ENCODE results near the gene SGCE.
A peak's percentile ranks its signal among the peaks of the same experiment; 100 is the strongest.

SGCE gene

DNA sequence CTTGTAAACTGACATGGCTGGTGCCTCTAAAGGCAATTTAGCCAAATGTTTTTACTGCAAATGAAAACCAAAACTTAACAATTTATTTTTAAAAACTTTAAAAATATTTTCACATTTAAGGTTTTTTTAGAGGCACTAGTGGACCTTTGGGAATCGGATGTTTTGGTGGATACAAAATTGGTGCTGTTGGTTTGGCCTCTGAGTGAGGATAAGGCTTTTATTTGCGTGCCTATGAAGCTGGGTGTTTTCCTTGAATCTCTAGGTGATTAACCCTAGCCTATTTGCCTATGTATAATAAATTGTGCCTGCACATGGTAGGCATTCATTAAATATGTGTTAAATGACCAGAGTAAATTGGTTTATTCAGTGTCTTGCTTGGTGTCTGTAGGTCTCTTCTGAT is 2.9 kb upstream of the SGCE start:
- WGBS: 98% methylated on average over 2 of the region's 2 CpGs
- H2BK12ac ChIP-seq (ENCODE audit: low read length in 2 of 2): no peak overlapping the region
- peaks cover 0 to 6% of the 10 kb centered on the region in 2 experiments for H3K36me3 ChIP-seq (ENCODE audit: control insufficient read depth in 1 of 2, insufficient read depth in 2 of 2, low read depth in 1 of 2, low read length in 2 of 2)
- H3K79me1 ChIP-seq (replicated peaks; ENCODE audit: low read length, poor library complexity, severe bottlenecking): no peaks in the 10 kb centered on the region
- H3K4me1 ChIP-seq (ENCODE audit: control insufficient read depth, insufficient read depth, low read depth, low read length): peaks cover under 1% of the 10 kb centered on the region
- H2BK120ac ChIP-seq (ENCODE audit: low read depth, low read length): no peak overlapping the region
- H2BK15ac ChIP-seq (ENCODE audit: low read depth, poor library complexity, severe bottlenecking): no peak overlapping the region
- no peak overlapping the region for H2BK5ac ChIP-seq (ENCODE audit: low read depth, low read length, poor library complexity, severe bottlenecking)
- no peaks in the 10 kb centered on the region for H3K9me3 ChIP-seq (ENCODE audit: control insufficient read depth, low read length)
- H3K23ac ChIP-seq (ENCODE audit: low read length in 2 of 2): no peak overlapping the region
- no peak overlapping the region for H3K27ac ChIP-seq (ENCODE audit: low read length, poor library complexity, severe bottlenecking)
- peak overlapping the region in 1 of 2 experiments; percentile 82 for H3K4me3 ChIP-seq (ENCODE audit: insufficient read depth in 1 of 2, low read depth in 1 of 2, low read length in 2 of 2)
- H3K4me2 ChIP-seq (ENCODE audit: low read length, poor library complexity, severe bottlenecking): no peak overlapping the region
- no peak overlapping the region for H4K91ac ChIP-seq (ENCODE audit: low read length)
- no peak overlapping the region for H3K4ac ChIP-seq (ENCODE audit: low read depth in 1 of 2, low read length in 2 of 2)
- H2AFZ ChIP-seq (ENCODE audit: low read depth, low read length): no peak overlapping the region
- DNase-seq: no peak
- H2AK5ac ChIP-seq (ENCODE audit: low read length, severe bottlenecking): no peak overlapping the region
- no peaks in the 10 kb centered on the region for H3K27me3 ChIP-seq (ENCODE audit: control insufficient read depth in 1 of 2, insufficient read depth in 1 of 2, low read length in 2 of 2)
- peak overlapping the region; percentile 41 for H3K9ac ChIP-seq (ENCODE audit: low read length)
- H4K8ac ChIP-seq (ENCODE audit: low read length): no peak overlapping the region
- H3K14ac ChIP-seq (ENCODE audit: low read length in 2 of 2): no peak overlapping the region
- no peak overlapping the region for H3K18ac ChIP-seq (ENCODE audit: low read depth in 1 of 2, low read length in 2 of 2)

DNA sequence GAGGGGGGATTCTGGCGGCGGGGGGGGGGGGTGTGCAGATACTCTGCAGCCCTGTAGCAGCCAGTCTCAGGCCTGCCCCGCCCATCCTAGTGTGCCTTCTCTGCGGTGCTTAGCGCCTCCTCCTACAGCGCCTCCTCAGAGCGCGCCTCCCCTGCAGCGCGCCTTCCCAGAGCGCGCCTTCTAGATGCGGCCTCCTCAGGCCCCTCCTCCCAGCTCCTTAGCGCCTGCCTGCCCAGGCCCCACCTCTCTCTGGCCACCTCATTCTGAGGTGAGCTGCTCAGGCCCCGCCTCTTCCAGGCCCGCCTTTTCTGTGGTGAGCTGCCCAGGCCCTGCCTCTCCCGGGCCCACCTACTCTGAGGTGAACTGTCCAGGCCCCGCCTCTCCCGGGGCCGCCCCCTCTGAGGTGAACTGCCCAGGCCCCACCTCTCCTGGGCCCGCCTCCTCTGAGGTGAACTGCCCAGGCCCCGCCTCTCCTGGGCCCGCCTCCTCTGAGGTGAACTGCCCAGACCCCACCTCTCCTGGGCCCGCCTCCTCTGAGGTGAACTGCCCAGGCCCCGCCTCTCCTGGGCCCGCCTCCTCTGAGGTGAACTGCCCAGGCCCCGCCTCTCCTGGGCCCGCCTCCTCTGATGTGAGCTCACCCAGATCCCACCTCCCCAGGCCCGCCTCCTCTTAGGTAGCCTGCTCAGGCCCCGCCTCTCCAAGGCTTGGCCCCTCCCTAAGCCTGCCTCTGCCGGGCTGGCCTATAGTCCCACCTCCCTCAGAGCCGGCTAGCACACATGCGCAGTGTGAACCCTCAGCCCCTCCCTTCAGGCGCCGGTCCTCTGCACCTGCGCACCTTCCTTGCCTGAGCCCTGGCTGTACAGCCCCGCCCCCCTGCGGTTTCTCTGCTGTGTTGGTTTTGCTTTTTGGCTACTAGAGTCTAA is 2.1 kb upstream of the SGCE start:
- H3K9me3 ChIP-seq (ENCODE audit: control insufficient read depth, low read length): no peaks in the 10 kb centered on the region
- no peak overlapping the region for H4K91ac ChIP-seq (ENCODE audit: low read length)
- H3K4ac ChIP-seq (ENCODE audit: low read depth in 1 of 2, low read length in 2 of 2): no peak overlapping the region
- no peak overlapping the region for H3K27ac ChIP-seq (ENCODE audit: low read length, poor library complexity, severe bottlenecking)
- H3K9ac ChIP-seq (ENCODE audit: low read length): peak overlapping the region; percentile 41
- H3K18ac ChIP-seq (ENCODE audit: low read depth in 1 of 2, low read length in 2 of 2): peak overlapping the region in 1 of 2 experiments; percentile 52
- no peak overlapping the region for H4K8ac ChIP-seq (ENCODE audit: low read length)
- no peaks in the 10 kb centered on the region for H3K4me1 ChIP-seq (ENCODE audit: control insufficient read depth, insufficient read depth, low read depth, low read length)
- peak overlapping the region; percentile 76 for H2AFZ ChIP-seq (ENCODE audit: low read depth, low read length)
- no peaks in the 10 kb centered on the region for H3K27me3 ChIP-seq (ENCODE audit: control insufficient read depth in 1 of 2, insufficient read depth in 1 of 2, low read length in 2 of 2)
- H2AK5ac ChIP-seq (ENCODE audit: low read length, severe bottlenecking): no peak overlapping the region
- no peak overlapping the region for H2BK15ac ChIP-seq (ENCODE audit: low read depth, poor library complexity, severe bottlenecking)
- no peak overlapping the region for H3K23ac ChIP-seq (ENCODE audit: low read length in 2 of 2)
- no peak overlapping the region for H3K14ac ChIP-seq (ENCODE audit: low read length in 2 of 2)
- no peak overlapping the region for H2BK120ac ChIP-seq (ENCODE audit: low read depth, low read length)
- H3K36me3 ChIP-seq (ENCODE audit: control insufficient read depth in 1 of 2, insufficient read depth in 2 of 2, low read depth in 1 of 2, low read length in 2 of 2): no peaks in the 10 kb centered on the region
- no peak overlapping the region for H2BK12ac ChIP-seq (ENCODE audit: low read length in 2 of 2)
- peak; percentile 95 for DNase-seq
- peak overlapping the region in 1 of 2 experiments; percentile 82 for H3K4me3 ChIP-seq (ENCODE audit: insufficient read depth in 1 of 2, low read depth in 1 of 2, low read length in 2 of 2)
- no peak overlapping the region for H3K4me2 ChIP-seq (ENCODE audit: low read length, poor library complexity, severe bottlenecking)
- no peak overlapping the region for H2BK5ac ChIP-seq (ENCODE audit: low read depth, low read length, poor library complexity, severe bottlenecking)
- no peaks in the 10 kb centered on the region for H3K79me1 ChIP-seq (replicated peaks; ENCODE audit: low read length, poor library complexity, severe bottlenecking)
- 56% methylated on average over 31 of the region's 38 CpGs for WGBS

DNA sequence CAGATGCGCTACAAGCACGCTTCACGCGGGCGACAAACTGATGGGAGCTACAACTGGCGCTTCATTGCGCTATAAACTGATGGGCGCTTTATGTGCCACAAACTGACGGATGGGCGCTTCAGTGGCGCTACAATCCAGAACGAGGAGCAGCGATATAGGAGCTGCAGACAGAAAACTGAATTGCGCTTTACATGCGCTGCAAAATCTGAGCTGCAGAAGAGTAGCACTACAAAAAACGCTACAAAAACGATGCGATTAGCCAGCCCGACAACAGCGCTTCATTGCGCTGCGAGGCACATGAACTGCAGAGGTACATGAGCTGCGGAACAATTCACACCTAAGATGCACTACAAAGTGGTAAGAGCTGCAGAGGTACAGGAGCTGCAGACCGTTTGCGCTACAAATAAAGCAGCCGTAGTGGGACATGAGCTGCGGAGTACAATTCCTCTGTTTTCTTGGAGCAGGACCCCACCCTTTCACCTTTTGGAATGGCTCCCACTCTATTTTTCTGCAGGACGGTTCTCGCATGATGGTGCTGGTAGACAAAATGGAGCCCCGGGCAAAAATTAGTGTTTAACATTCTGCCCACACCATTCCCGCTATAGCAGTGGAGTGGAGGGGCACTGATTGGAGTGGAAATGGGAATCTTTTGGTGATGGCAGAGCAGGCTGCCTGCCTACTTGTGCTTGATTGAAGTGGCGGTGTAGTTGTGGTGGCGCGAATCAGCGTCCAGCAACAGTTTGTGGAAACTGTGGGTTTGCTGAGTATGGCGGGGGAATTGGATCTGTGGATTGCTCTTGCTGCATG is 1.2 kb upstream of the SGCE start:
- H3K27me3 ChIP-seq (ENCODE audit: control insufficient read depth in 1 of 2, insufficient read depth in 1 of 2, low read length in 2 of 2): no peaks in the 10 kb centered on the region
- 53% methylated on average over 36 of the region's 36 CpGs for WGBS
- H3K23ac ChIP-seq (ENCODE audit: low read length in 2 of 2): peak overlapping the region in 1 of 2 experiments; percentile 14
- H2BK15ac ChIP-seq (ENCODE audit: low read depth, poor library complexity, severe bottlenecking): no peak overlapping the region
- peak overlapping the region in 1 of 2 experiments; percentile 6 for H2BK12ac ChIP-seq (ENCODE audit: low read length in 2 of 2)
- peak overlapping the region; percentile 74 for H3K27ac ChIP-seq (ENCODE audit: low read length, poor library complexity, severe bottlenecking)
- H3K14ac ChIP-seq (ENCODE audit: low read length in 2 of 2): no peak overlapping the region
- H2AFZ ChIP-seq (ENCODE audit: low read depth, low read length): peak overlapping the region; percentile 8
- peak overlapping the region; percentile 69 for H3K9ac ChIP-seq (ENCODE audit: low read length)
- peak overlapping the region; percentile 50 for H3K4me2 ChIP-seq (ENCODE audit: low read length, poor library complexity, severe bottlenecking)
- H2BK120ac ChIP-seq (ENCODE audit: low read depth, low read length): no peak overlapping the region
- no peak overlapping the region for H4K91ac ChIP-seq (ENCODE audit: low read length)
- peak overlapping the region; percentile 58 to 82 for H3K4me3 ChIP-seq (ENCODE audit: insufficient read depth in 1 of 2, low read depth in 1 of 2, low read length in 2 of 2)
- H3K79me1 ChIP-seq (replicated peaks; ENCODE audit: low read length, poor library complexity, severe bottlenecking): no peaks in the 10 kb centered on the region
- H2BK5ac ChIP-seq (ENCODE audit: low read depth, low read length, poor library complexity, severe bottlenecking): no peak overlapping the region
- H3K36me3 ChIP-seq (ENCODE audit: control insufficient read depth in 1 of 2, insufficient read depth in 2 of 2, low read depth in 1 of 2, low read length in 2 of 2): no peaks in the 10 kb centered on the region
- H3K4ac ChIP-seq (ENCODE audit: low read depth in 1 of 2, low read length in 2 of 2): peak overlapping the region in 1 of 2 experiments; percentile 47
- no peaks in the 10 kb centered on the region for H3K4me1 ChIP-seq (ENCODE audit: control insufficient read depth, insufficient read depth, low read depth, low read length)
- no peak overlapping the region for H4K8ac ChIP-seq (ENCODE audit: low read length)
- H3K9me3 ChIP-seq (ENCODE audit: control insufficient read depth, low read length): no peaks in the 10 kb centered on the region
- H2AK5ac ChIP-seq (ENCODE audit: low read length, severe bottlenecking): no peak overlapping the region
- DNase-seq: peak; percentile 64
- peak overlapping the region in 1 of 2 experiments; percentile 82 for H3K18ac ChIP-seq (ENCODE audit: low read depth in 1 of 2, low read length in 2 of 2)

DNA sequence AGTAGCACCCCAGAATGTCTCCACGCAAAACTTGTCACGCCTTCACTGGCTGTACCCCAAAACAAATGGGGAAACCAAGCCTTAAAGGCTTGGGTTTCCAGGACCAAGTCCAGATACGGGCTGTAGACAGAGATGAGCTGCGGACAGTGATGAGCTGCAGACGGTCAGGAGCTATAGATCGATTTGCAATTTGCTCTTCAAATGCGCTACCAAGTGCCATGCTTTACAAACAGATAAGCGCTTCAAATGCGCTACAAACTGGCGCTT is 658 bp upstream of the SGCE start:
- Histone ChIP-seq H3K27me3 (ENCODE audit: control insufficient read depth in 1 of 2, insufficient read depth in 1 of 2, low read length in 2 of 2) (no peaks in the 10 kb centered on the region), H3K4me1 (ENCODE audit: control insufficient read depth, insufficient read depth, low read depth, low read length) (no peaks in the 10 kb centered on the region), H3K79me1 (replicated peaks; ENCODE audit: low read length, poor library complexity, severe bottlenecking) (no peaks in the 10 kb centered on the region), H3K4me3 (ENCODE audit: insufficient read depth in 1 of 2, low read depth in 1 of 2, low read length in 2 of 2) (peak overlapping the region; percentile 58 to 82), H2AK5ac (ENCODE audit: low read length, severe bottlenecking) (no peak overlapping the region), H3K9ac (ENCODE audit: low read length) (peak overlapping the region; percentile 69), H2BK12ac (ENCODE audit: low read length in 2 of 2) (peak overlapping the region in 1 of 2 experiments; percentile 21), H3K14ac (ENCODE audit: low read length in 2 of 2) (no peak overlapping the region), H2BK120ac (ENCODE audit: low read depth, low read length) (no peak overlapping the region), H4K8ac (ENCODE audit: low read length) (no peak overlapping the region), H3K36me3 (ENCODE audit: control insufficient read depth in 1 of 2, insufficient read depth in 2 of 2, low read depth in 1 of 2, low read length in 2 of 2) (no peaks in the 10 kb centered on the region), H4K91ac (ENCODE audit: low read length) (no peak overlapping the region), H2BK5ac (ENCODE audit: low read depth, low read length, poor library complexity, severe bottlenecking) (no peak overlapping the region), H3K23ac (ENCODE audit: low read length in 2 of 2) (peak overlapping the region in 1 of 2 experiments; percentile 14), H2BK15ac (ENCODE audit: low read depth, poor library complexity, severe bottlenecking) (no peak overlapping the region), H3K4ac (ENCODE audit: low read depth in 1 of 2, low read length in 2 of 2) (peak overlapping the region in 1 of 2 experiments; percentile 47), H3K18ac (ENCODE audit: low read depth in 1 of 2, low read length in 2 of 2) (peak overlapping the region in 1 of 2 experiments; percentile 61), H3K4me2 (ENCODE audit: low read length, poor library complexity, severe bottlenecking) (peak overlapping the region; percentile 50), H2AFZ (ENCODE audit: low read depth, low read length) (peak overlapping the region; percentile 8), H3K27ac (ENCODE audit: low read length, poor library complexity, severe bottlenecking) (peak overlapping the region; percentile 74), H3K9me3 (ENCODE audit: control insufficient read depth, low read length) (no peaks in the 10 kb centered on the region)
- no peak for DNase-seq
- WGBS: 68% methylated on average over 10 of the region's 10 CpGs

Data from mesenchymal stem cell (in vitro differentiated cells and primary cell).